GM23338 (cell line): Measurements from ENCODE around the gene PHF13. TPM values are rescaled to one million over a fixed set of nuclear protein-coding genes. Genes with fewer than 3 reads are reported as not detected.

Experiments used
- ATAC-seq: fragments of 200-7000 bp; cut with Tn5 transposase; 3 replicates; pipeline ENCODE4 v1.9.1; 2020
- DNase-seq: peaks from one replicate; pipeline ENCODE4 v3.0.0-alpha.2; 2015; ENCODE audit warnings: low spot score
- H2AFZ ChIP-seq: fragments of 200-600 bp; sonication (generic); 2 replicates; pipeline ENCODE4 v1.8.0; 2016; ENCODE audit warnings: antibody characterized with exemption, mild to moderate bottlenecking, moderate library complexity
- H3F3A ChIP-seq: fragments of 200-600 bp; sonication (generic); replicated peaks from 2 replicates; pipeline ENCODE4 v1.8.0; 2017; ENCODE audit warnings: antibody characterized with exemption, mixed run types, low read depth
- H3K27ac ChIP-seq: fragments of 200-600 bp; sonication (generic); 2 replicates; pipeline ENCODE4 v1.6.1; 2016; ENCODE audit warnings: low read depth
- H3K27me3 ChIP-seq: fragments of 200-600 bp; sonication (generic); 2 replicates; pipeline ENCODE4 v1.8.0; 2016; ENCODE audit warnings: mild to moderate bottlenecking, mixed run types, moderate library complexity; ENCODE audit not compliant: insufficient read depth
- H3K36me3 ChIP-seq: fragments of 200-600 bp; sonication (generic); 2 replicates; pipeline ENCODE4 v1.8.0; 2016; ENCODE audit warnings: mild to moderate bottlenecking; ENCODE audit not compliant: insufficient read depth
- H3K4me1 ChIP-seq: fragments of 200-600 bp; sonication (generic); 2 replicates; pipeline ENCODE4 v1.8.0; 2016; ENCODE audit warnings: mild to moderate bottlenecking, moderate library complexity; ENCODE audit not compliant: insufficient read depth
- H3K4me2 ChIP-seq: fragments of 200-600 bp; sonication (generic); 2 replicates; pipeline ENCODE4 v1.7.1; 2017; ENCODE audit warnings: mixed run types
- H3K4me3 ChIP-seq: fragments of 200-600 bp; sonication (generic); 2 replicates; pipeline ENCODE4 v1.6.1; 2016; ENCODE audit warnings: mixed run types
- H3K79me2 ChIP-seq: fragments of 200-600 bp; sonication (generic); replicated peaks from 2 replicates; pipeline ENCODE4 v1.8.0; 2017; ENCODE audit warnings: mild to moderate bottlenecking; ENCODE audit not compliant: insufficient read depth
- H3K9me2 ChIP-seq: fragments of 200-600 bp; sonication (generic); 2 replicates; pipeline ENCODE4 v1.8.0; 2017; ENCODE audit not compliant: insufficient read depth
- H4K20me1 ChIP-seq: fragments of 200-600 bp; sonication (generic); replicated peaks from 2 replicates; pipeline ENCODE4 v1.8.0; 2017; ENCODE audit warnings: mild to moderate bottlenecking; ENCODE audit not compliant: insufficient read depth
- H3K27ac Mint-ChIP-seq: 2 replicates; pipeline ENCODE4 v1.8.0; 2020; ENCODE audit warnings: inconsistent platforms, mild to moderate bottlenecking, moderate library complexity, mixed read lengths
- H3K27me3 Mint-ChIP-seq: 3 replicates; pipeline ENCODE4 v1.8.0; 2022; ENCODE audit warnings: low read depth, mild to moderate bottlenecking, moderate library complexity, mixed read lengths, inconsistent platforms; ENCODE audit not compliant: insufficient read depth, poor library complexity
- H3K36me3 Mint-ChIP-seq: 3 replicates; pipeline ENCODE4 v1.8.0; 2021; ENCODE audit warnings: low read depth, mild to moderate bottlenecking, inconsistent platforms, moderate library complexity, mixed read lengths
- H3K4me1 Mint-ChIP-seq: 3 replicates; pipeline ENCODE4 v1.8.0; 2020; ENCODE audit warnings: mild to moderate bottlenecking, inconsistent platforms, mixed read lengths
- H3K4me3 Mint-ChIP-seq: 3 replicates; pipeline ENCODE4 v1.8.0; 2021; ENCODE audit warnings: moderate library complexity, mild to moderate bottlenecking, inconsistent platforms, mixed read lengths
- H3K9me3 Mint-ChIP-seq: 3 replicates; pipeline ENCODE4 v1.8.0; 2020; ENCODE audit warnings: moderate library complexity, mild to moderate bottlenecking, inconsistent platforms, mixed read lengths
- EZH2phosphoT487 ChIP-seq: fragments of 200-600 bp; sonication (generic); IDR thresholded peaks from one replicate; pipeline ENCODE4 v1.8.1; 2018; ENCODE audit warnings: antibody characterized with exemption; ENCODE audit not compliant: unreplicated experiment
- JUNB ChIP-seq: IDR thresholded peaks from one replicate; pipeline ENCODE4 v1.6.1; 2016; ENCODE audit warnings: antibody characterized with exemption; ENCODE audit not compliant: unreplicated experiment
- NANOG ChIP-seq: IDR thresholded peaks from 2 replicates; pipeline ENCODE4 v1.6.1; 2016; ENCODE audit warnings: antibody characterized with exemption, borderline replicate concordance
- POLR2AphosphoS5 ChIP-seq: IDR thresholded peaks from 2 replicates; pipeline ENCODE4 v1.6.1; 2016; ENCODE audit warnings: antibody characterized with exemption, low read depth
- ZNF331 ChIP-seq: fragments of 250-450 bp; sonication (Bioruptor Pico); IDR thresholded peaks from 2 replicates; pipeline ENCODE4 v1.5.0; 2020; ENCODE audit warnings: low read depth, mild to moderate bottlenecking, moderate library complexity
- polyA plus RNA-seq: library from polyadenylated mRNA; unstranded; fragments of >200 nt; fragmentation: Nextera tagmentation; extraction: Ambion mirVana; gene quantifications from 2 replicates; pipeline ENCODE4 v1.2.1, GENCODE V29; 2016
- total RNA-seq: library from RNA; depleted of rRNA; stranded (reverse); fragments of >200 nt; shearing (Covaris generic); gene quantifications from 2 replicates; pipeline ENCODE4 v1.2.3, GENCODE V29; 2014
- TF ChIP-seq, protein P1 (sequence below): IDR thresholded peaks from one replicate; pipeline ENCODE4 v1.6.1; 2018; ENCODE audit warnings: antibody characterized with exemption; ENCODE audit not compliant: unreplicated experiment
- TF ChIP-seq, protein P2 (sequence below): fragments of 250-450 bp; sonication (Bioruptor Pico); IDR thresholded peaks from 2 replicates; pipeline ENCODE4 v1.5.0; 2020; ENCODE audit warnings: mild to moderate bottlenecking, moderate library complexity
- TF ChIP-seq, protein P3 (sequence below), 2 experiments: fragments of 200-600 bp in 1 of 2; sonication (generic) in 1 of 2; conservative IDR thresholded peaks; 2 replicates each; pipeline versions ENCODE4 v1.5.1 to v1.6.1; 2016 to 2017; ENCODE audit warnings: antibody characterized with exemption in 2 of 2, low read depth in 2 of 2, mild to moderate bottlenecking in 2 of 2, moderate library complexity in 1 of 2

The PHF13 gene
- total and polyA plus RNA-seq, 2 experiments from 2014 or later, result 12.1 to 33.2 TPM

DNA sequence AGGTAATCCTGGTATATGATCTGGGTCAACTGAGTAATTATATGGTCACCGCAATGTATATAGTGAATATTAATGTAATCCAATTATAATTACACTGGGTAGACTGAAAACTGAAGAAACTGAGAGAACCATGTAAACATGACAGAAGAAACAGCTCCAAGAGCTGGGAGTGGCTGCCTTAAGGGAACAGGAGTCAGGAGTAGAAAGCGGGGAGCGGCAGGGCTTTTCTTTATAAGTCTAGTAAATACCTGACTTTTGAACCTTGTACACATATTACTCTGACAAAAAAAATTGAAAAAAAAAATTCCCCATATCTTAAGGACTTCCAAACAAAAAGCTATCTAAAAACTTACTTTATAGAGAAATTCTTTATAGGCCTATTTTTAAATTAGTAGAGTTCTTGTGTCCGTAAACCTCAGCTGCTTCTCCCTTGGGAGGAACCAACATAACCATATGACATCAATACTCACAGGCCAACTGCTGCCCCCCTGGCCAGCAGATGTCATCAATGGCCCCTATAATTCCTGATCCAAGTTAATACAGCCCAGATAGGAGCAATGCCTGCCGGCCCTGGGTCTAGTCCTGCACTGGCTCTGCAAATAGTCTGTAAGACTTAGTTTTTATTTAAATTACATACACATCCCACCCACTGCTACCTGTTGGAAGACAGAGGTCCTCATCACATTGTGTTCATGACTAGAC is 45.0 kb downstream of the PHF13 start:
- Histone ChIP-seq H3K27me3 (no peaks in the 10 kb centered on the region), H3K27ac (no peak overlapping the region), H4K20me1 (peaks cover 10% of the 10 kb centered on the region), H2AFZ (no peak overlapping the region), H3K9me2 (no peaks in the 10 kb centered on the region), H3K36me3 (peaks cover 17% of the 10 kb centered on the region), H3K4me2 (no peak overlapping the region), H3K79me2 (peaks cover 54% of the 10 kb centered on the region), H3F3A (no peaks in the 10 kb centered on the region), H3K4me1 (no peaks in the 10 kb centered on the region), H3K4me3 (no peak overlapping the region)
- no peak overlapping the region for H3K4me3 Mint-ChIP-seq
- DNase-seq (no peak), ATAC-seq (no peak)
- no peaks in the 10 kb centered on the region for H3K4me1 Mint-ChIP-seq
- TF ChIP-seq EZH2phosphoT487, result no peak
- TF ChIP-seq, protein P1, sequence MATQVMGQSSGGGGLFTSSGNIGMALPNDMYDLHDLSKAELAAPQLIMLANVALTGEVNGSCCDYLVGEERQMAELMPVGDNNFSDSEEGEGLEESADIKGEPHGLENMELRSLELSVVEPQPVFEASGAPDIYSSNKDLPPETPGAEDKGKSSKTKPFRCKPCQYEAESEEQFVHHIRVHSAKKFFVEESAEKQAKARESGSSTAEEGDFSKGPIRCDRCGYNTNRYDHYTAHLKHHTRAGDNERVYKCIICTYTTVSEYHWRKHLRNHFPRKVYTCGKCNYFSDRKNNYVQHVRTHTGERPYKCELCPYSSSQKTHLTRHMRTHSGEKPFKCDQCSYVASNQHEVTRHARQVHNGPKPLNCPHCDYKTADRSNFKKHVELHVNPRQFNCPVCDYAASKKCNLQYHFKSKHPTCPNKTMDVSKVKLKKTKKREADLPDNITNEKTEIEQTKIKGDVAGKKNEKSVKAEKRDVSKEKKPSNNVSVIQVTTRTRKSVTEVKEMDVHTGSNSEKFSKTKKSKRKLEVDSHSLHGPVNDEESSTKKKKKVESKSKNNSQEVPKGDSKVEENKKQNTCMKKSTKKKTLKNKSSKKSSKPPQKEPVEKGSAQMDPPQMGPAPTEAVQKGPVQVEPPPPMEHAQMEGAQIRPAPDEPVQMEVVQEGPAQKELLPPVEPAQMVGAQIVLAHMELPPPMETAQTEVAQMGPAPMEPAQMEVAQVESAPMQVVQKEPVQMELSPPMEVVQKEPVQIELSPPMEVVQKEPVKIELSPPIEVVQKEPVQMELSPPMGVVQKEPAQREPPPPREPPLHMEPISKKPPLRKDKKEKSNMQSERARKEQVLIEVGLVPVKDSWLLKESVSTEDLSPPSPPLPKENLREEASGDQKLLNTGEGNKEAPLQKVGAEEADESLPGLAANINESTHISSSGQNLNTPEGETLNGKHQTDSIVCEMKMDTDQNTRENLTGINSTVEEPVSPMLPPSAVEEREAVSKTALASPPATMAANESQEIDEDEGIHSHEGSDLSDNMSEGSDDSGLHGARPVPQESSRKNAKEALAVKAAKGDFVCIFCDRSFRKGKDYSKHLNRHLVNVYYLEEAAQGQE, result no peak
- TF ChIP-seq NANOG, result no peak
- H3K9me3 Mint-ChIP-seq, result no peaks in the 10 kb centered on the region
- H3K27me3 Mint-ChIP-seq, result peaks cover 4% of the 10 kb centered on the region
- no peak overlapping the region for H3K27ac Mint-ChIP-seq
- peaks cover 37% of the 10 kb centered on the region for H3K36me3 Mint-ChIP-seq

DNA sequence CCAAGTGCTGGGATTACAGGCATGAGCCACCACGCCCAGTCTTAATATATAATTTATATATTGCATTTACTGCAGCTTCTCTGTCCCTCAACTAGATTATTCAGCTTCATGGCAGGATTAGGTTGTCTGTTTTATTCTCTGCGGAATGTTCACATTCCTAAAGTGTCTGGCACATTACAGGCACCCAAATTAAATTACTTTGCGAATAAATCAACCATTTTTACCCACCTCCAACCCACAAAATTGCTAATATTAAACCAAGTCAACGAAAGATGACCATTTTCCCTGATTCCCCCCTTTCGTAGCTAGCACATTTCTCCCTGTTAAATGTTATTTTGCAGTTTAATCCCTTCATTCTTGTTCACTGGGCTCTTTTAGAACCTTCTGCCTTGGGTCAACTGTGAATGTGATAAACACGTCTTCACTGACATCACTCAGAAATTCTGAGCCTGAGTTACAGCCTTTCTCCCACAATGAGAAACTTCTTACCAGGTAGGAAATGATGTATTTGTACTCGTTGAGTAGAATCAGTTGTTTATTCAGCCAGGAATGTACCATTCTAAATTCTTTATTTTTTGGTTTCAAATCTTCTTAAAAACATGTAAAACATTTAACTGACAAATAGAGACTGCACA is 47.0 kb downstream of the PHF13 start:
- Mint-ChIP-seq H3K4me3 (no peak overlapping the region), H3K9me3 (no peaks in the 10 kb centered on the region), H3K4me1 (no peaks in the 10 kb centered on the region), H3K27ac (no peak overlapping the region), H3K36me3 (peaks cover 48% of the 10 kb centered on the region), H3K27me3 (peaks cover 6% of the 10 kb centered on the region)
- H3F3A ChIP-seq, result no peaks in the 10 kb centered on the region
- no peak for ATAC-seq
- no peaks in the 10 kb centered on the region for H3K9me2 ChIP-seq
- no peak overlapping the region for H3K27ac ChIP-seq
- no peak for DNase-seq
- peaks cover 58% of the 10 kb centered on the region for H3K79me2 ChIP-seq
- peaks cover 10% of the 10 kb centered on the region for H4K20me1 ChIP-seq
- H3K4me1 ChIP-seq, result no peaks in the 10 kb centered on the region
- H3K27me3 ChIP-seq, result no peaks in the 10 kb centered on the region
- no peak overlapping the region for H3K4me2 ChIP-seq
- H3K36me3 ChIP-seq, result peaks cover 12% of the 10 kb centered on the region; the same call in 1 of the 2 replicates
- no peak overlapping the region for H3K4me3 ChIP-seq
- H2AFZ ChIP-seq, result no peak overlapping the region
- TF ChIP-seq JUNB (no peak), ZNF331 (no peak), NANOG (no peak), POLR2AphosphoS5 (no peak)
- TF ChIP-seq, protein P2, sequence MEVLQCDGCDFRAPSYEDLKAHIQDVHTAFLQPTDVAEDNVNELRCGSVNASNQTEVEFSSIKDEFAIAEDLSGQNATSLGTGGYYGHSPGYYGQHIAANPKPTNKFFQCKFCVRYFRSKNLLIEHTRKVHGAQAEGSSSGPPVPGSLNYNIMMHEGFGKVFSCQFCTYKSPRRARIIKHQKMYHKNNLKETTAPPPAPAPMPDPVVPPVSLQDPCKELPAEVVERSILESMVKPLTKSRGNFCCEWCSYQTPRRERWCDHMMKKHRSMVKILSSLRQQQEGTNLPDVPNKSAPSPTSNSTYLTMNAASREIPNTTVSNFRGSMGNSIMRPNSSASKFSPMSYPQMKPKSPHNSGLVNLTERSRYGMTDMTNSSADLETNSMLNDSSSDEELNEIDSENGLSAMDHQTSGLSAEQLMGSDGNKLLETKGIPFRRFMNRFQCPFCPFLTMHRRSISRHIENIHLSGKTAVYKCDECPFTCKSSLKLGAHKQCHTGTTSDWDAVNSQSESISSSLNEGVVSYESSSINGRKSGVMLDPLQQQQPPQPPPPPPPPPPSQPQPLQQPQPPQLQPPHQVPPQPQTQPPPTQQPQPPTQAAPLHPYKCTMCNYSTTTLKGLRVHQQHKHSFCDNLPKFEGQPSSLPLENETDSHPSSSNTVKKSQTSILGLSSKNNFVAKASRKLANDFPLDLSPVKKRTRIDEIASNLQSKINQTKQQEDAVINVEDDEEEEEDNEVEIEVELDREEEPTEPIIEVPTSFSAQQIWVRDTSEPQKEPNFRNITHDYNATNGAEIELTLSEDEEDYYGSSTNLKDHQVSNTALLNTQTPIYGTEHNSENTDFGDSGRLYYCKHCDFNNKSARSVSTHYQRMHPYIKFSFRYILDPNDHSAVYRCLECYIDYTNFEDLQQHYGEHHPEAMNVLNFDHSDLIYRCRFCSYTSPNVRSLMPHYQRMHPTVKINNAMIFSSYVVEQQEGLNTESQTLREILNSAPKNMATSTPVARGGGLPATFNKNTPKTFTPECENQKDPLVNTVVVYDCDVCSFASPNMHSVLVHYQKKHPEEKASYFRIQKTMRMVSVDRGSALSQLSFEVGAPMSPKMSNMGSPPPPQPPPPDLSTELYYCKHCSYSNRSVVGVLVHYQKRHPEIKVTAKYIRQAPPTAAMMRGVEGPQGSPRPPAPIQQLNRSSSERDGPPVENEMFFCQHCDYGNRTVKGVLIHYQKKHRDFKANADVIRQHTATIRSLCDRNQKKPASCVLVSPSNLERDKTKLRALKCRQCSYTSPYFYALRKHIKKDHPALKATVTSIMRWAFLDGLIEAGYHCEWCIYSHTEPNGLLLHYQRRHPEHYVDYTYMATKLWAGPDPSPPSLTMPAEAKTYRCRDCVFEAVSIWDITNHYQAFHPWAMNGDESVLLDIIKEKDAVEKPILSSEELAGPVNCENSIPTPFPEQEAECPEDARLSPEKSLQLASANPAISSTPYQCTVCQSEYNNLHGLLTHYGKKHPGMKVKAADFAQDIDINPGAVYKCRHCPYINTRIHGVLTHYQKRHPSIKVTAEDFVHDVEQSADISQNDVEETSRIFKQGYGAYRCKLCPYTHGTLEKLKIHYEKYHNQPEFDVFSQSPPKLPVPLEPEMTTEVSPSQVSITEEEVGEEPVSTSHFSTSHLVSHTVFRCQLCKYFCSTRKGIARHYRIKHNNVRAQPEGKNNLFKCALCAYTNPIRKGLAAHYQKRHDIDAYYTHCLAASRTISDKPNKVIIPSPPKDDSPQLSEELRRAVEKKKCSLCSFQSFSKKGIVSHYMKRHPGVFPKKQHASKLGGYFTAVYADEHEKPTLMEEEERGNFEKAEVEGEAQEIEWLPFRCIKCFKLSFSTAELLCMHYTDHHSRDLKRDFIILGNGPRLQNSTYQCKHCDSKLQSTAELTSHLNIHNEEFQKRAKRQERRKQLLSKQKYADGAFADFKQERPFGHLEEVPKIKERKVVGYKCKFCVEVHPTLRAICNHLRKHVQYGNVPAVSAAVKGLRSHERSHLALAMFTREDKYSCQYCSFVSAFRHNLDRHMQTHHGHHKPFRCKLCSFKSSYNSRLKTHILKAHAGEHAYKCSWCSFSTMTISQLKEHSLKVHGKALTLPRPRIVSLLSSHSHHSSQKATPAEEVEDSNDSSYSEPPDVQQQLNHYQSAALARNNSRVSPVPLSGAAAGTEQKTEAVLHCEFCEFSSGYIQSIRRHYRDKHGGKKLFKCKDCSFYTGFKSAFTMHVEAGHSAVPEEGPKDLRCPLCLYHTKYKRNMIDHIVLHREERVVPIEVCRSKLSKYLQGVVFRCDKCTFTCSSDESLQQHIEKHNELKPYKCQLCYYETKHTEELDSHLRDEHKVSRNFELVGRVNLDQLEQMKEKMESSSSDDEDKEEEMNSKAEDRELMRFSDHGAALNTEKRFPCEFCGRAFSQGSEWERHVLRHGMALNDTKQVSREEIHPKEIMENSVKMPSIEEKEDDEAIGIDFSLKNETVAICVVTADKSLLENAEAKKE (CRISPR knock-in tag), result no peak
- TF ChIP-seq, protein P3, sequence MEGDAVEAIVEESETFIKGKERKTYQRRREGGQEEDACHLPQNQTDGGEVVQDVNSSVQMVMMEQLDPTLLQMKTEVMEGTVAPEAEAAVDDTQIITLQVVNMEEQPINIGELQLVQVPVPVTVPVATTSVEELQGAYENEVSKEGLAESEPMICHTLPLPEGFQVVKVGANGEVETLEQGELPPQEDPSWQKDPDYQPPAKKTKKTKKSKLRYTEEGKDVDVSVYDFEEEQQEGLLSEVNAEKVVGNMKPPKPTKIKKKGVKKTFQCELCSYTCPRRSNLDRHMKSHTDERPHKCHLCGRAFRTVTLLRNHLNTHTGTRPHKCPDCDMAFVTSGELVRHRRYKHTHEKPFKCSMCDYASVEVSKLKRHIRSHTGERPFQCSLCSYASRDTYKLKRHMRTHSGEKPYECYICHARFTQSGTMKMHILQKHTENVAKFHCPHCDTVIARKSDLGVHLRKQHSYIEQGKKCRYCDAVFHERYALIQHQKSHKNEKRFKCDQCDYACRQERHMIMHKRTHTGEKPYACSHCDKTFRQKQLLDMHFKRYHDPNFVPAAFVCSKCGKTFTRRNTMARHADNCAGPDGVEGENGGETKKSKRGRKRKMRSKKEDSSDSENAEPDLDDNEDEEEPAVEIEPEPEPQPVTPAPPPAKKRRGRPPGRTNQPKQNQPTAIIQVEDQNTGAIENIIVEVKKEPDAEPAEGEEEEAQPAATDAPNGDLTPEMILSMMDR (conservative IDR thresholded peaks at IDR 0.05; ENCODE audit: low read depth in 2 of 2), result no peak
